ENCODE measurements around the gene SEMA6A.

DNA sequence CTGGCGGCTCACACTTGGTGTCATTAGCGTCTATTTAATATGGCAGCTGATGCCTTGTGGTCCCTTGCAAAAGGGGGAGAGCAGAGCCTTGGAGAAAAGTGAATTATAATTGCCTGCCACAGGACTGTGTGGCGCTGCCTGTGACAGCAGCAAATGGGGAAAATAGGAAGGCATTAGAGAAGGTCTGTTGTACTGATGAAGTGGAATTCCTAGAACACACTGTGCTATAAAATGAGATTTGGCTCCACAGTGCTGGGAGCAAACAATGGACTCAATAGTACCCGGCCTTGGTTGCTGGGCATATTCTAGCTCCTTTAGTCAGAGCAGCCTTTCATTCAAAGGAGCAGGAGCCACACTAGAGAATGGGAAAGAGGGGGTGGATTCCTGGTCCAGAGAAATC, 21.3 kb downstream of the SEMA6A start:
- TF ChIP-seq CTCF (IDR thresholded peaks at IDR 0.05): no peak
- no peak for TF ChIP-seq POLR2A (IDR thresholded peaks at IDR 0.05)

All from sigmoid colon (tissue), 3 donors.